HG02938 (cell line): Measurements from ENCODE around the gene BCL2.

Experiments used
- ATAC-seq: cut with Tn5 transposase; IDR thresholded peaks from one replicate; pipeline ENCODE4 v1.9.1; 2021; ENCODE audit warnings: mild to moderate bottlenecking, moderate library complexity; ENCODE audit not compliant: unreplicated experiment

BCL2 gene

DNA sequence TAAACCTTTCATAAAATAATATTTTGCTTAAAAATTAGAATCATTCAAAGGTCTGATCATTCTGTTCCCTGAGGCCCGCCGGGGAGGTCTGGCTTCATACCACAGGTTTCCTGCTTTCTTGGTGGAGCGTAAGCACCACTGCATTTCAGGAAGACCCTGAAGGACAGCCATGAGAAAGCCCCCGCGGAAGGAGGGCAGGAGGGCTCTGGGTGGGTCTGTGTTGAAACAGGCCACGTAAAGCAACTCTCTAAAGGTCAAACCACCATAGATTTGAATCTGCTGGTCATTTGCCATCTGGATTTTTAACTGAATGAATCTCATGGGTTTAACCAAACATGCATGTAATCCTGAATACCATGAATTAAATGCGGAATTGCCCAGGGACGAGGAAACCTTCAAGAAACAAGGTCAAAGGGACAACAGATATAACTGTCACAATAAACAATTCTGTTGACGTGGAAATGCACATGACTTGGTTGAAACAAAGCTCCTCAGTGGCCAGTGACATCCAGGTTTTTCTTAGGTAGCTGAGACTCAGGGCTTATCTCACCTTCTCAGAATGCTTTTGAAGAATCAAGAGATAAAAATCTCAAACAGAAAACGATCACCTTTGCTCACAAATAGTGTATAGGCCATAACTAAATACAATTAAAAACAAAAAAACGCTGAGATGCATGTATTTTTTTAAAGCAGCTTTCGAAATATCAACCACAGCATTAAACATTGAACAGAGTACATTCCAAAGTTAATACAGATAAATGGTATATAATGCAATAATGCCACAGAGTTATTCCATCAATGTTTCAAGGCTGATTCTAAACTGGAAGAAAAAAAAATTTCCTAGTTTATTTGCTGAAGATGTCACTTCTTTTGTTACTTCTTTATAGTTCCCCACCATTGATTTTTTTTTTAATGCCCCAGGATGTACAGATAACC, 193.2 kb downstream of the BCL2 start:
- ATAC-seq = no peak

DNA sequence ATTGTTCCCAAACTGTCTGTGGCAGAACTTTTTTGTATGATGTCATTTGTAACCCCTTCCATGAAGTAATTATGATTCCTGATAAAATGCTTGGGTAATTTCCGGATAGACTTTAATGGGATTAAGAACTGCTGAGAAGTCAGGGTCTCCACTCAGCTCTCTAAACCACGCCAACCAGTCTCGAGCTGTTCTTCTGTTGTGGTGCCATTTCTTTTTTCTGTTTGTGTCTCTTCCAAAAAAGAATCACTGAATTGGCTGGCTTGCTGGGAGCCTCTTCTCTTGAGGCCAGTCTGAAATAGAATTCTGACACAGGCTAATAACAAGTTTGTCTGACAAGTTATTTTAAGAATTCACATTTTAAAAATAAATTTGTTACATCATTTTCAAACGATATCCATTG, 198.9 kb downstream of the BCL2 start:
- no peak for ATAC-seq

- no peak for ATAC-seq
These were observed 199.9 kb downstream of the BCL2 start for GRCh38 chr18:63119647-63120046.

DNA sequence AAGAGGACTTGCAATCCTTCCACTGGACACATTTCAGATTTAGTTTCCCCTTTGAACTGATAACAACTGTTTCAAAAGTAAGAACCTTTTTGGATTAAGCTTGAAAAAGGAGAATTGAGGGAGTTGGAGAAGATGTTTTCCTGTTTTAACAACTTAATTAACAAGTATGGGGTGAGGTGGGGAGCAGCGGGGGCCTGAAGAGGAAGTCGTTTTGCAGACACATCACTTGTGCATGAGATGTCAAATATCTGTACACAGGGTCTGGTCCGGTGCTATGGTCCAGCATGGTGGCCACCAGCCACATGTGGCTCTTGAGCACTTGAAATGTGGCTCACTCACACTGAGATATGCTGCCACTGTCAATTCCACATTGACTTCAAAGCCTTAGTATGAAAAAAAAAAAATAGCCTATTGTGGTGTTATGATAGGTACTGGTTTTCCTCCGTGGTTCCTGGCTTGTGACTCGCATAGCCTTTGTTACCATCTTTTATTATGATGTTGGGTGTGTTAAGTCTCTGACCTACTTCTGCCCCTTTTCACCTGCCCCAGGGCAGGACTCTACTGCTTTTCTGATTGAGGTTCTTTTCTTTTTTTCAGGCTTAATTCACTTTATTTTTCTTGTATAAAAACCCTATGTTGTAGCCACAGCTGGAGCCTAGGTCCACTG, 205.5 kb downstream of the BCL2 start:
- no peak for ATAC-seq

DNA sequence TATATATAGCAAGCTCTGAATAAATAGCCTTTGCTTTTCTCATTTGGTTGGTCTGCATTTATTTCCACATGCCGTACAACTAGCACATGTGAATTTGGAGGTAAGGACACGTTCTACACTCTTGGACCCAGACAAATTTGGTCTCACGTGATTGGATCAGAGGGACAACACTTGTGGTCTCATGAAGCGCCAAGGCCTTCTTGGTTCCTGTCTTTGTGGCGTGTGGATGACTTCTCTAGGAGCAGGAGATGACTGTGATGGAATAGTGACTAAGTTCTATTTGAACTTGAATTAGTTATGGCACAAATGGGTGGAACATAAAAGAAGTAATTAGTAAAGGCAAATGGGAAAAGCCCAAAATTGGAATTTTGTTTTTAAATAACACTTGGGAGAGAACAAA, 206.9 kb downstream of the BCL2 start:
- ATAC-seq = no peak

- ATAC-seq = peak; percentile 45
These were observed 207.7 kb downstream of the BCL2 start for GRCh38 chr18:63111671-63112402.

GRCh38 chr18:63109802-63110201, 209.8 kb downstream of the BCL2 start:
- no peak for ATAC-seq

GRCh38 chr18:63109022-63109421, 210.5 kb downstream of the BCL2 start:
- ATAC-seq = no peak

DNA sequence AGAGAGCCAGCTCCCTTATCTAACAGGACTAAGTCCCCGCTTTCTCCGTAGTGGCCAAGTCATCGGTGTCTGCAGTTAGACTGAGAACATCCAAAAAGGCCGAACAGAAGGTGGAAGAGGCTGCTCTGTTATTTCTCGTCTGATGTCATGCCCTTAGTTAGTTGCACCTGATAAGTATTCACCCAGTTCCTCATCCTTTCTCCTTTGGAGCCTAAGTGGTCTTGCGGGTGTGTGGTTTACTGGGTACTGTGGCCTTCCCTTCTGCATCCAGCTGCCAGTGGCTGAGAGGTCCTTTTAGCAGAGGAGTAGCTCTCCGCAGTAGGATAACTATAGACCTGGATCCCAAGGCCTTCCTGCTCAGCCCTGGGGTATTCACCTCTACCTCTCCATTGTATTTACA, 211.6 kb downstream of the BCL2 start:
- ATAC-seq = no peak

DNA sequence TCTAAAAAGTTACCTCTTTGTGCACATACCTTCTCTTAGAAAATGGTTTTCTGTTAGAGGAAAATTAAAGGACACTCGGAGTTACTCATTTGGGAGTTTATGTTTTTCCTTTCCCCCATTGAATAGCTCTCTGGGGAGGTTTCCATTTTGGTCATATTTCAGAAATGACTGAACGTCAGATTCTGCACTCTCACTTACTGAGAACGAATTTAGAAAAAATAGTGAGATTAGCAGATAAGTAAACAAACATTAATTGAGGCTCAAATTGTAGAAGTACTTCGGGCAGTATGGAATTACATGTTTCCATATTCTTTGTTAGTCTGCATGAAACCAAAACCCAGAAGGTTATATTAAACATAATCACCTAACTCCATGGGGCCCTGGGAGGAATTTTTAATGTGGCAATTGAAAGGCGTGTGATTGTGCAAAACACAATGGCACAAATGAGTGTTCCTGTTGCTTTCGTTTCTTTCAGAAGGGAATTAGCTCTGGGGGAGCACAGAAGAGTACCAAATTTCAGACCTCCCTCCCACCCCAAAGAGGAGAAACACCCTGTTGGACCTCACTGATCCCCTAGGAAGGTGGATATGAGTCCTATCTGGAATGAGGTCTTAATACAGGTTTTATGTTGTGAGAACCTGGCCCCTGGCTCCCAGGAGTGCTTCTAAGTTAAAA, 212.3 kb downstream of the BCL2 start:
- ATAC-seq = peak; percentile 38

DNA sequence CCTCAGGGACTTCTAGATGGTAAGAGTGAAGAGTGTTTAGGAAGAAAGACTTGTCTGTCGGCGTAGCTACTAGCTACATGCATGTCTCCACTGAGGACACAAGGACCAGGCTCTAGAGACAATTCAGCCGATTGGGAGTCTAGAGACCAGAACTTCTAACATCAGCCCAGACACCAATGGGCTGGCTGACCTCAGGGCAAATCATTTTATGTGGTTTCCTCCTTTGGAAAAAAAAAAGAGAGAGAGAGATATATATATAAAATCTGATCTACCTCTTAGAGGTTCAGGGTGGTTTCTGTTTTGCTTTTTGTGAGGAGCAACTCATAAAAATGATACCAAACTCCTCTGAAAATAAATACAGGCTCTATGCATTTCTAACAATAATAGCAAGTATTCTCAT, 212.8 kb downstream of the BCL2 start:
- peak; percentile 35 for ATAC-seq

- peak; percentile 74 for ATAC-seq
These were observed 213.8 kb downstream of the BCL2 start for GRCh38 chr18:63105636-63106316.

- ATAC-seq = no peak
These were observed 214.7 kb downstream of the BCL2 start for GRCh38 chr18:63104868-63105267.

DNA sequence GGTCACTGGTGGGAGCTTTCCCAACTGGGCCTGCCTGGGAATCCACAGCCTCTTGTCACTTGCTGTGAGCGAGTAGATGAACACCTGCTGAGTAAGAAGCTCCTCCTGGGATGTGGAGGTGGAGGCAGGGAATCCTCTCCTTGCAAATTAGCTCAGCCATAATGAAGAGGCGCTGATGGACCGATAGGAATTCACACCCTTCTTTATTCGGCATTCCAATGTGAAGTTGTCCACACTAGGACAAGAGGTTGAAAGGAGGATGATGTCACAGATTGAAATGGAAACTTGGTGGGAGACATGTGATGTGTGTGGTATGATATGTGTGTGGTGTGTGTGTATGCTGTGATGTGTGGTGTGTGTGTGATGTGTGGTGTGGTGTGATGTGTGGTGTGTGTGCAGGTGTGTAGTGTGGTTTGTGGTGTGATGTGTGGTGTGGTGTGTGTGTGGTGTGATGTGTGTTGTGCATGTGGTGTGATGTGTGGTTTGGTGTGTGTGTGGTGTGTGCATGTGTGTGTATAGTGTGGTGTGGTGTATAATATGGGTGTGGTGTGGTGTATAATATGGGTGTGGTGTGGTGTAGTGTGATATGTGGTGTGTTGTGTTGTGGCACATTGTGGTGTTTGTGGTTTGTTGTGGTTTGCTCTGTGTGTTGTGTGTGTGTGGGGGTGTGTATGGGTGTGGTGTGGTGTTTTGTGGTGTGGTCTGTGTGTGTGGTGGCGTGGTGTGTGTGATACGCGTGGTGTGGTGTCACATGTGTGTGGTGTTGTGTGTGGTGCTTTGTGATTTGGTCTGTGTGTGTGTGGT, 216.4 kb downstream of the BCL2 start:
- ATAC-seq = no peak

- ATAC-seq = no peak
These were observed 218.9 kb downstream of the BCL2 start for GRCh38 chr18:63100630-63101055.

GRCh38 chr18:63099848-63100629, 219.5 kb downstream of the BCL2 start:
- ATAC-seq = peak; percentile 60

DNA sequence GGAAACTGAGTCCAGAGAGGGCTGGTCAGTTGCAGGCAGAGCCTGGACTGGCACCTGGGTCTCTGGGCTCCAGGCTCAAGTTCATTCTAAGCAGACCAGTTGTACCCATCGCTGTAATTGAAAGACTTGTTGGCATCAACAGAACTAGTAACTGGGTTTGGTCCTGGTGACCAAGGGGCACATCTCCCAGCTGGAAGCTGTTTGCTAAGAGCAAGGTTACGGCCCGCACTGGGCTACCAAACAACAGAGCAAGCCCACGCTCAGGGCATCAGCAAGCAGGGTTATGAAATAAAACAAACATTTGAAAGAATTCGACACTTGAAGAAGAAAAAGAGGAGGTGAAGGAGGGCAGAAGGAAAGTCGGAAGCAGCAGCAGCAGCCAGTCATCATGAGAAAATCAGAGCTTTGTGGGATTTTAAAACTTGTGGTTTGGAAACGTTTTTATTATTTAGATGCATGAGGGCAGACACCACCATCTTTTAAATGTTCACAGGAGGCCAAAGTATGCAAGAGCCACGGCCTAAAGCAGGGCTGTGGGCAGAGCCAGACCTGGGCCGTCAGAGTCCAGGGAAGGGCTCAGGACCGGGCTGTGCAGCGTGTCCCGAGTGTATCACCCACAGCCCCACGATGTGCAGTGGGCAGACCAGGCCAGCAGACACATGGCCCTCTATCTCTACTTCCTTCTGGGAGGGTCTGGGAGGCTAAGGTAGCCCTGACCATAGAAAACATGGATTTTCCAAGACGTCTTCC, 220.3 kb downstream of the BCL2 start:
- ATAC-seq = peak; percentile 1
